Activated T-cell treated with anti-CD3 and anti-CD28 coated beads, Interleukin-2, amount 50 U/mL, for 1 hour (primary cell): ENCODE results near the gene GRAMD2B.
"Not testable (repeated sequence)": the region's sequence is repeated elsewhere in the genome, so short reads cannot be mapped to it uniquely, and the experiment has no call there.

Experiments
- DNase-seq: peaks from one replicate; pipeline ENCODE4 v3.0.0-alpha.2; 2020

GRAMD2B gene

DNA sequence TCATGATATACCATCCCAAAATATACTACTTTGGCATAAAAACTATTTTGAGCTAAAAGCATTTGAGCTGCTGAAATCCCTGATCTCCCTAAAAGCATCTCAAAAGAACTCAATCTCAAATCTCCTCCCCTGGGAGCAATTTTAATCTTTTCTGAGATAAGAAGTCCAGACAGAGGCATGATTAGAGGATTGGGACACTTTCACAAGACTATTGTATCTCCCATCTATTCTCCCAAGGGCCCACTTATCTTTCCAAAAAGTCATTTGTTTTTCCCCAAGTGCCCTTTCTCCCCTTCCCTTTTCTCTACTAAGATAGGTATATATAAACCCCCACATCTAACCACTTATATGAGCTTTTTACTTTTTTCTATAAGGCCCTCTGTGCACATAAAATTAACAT, 92.1 kb downstream of the GRAMD2B start:
- no peak for DNase-seq

DNA sequence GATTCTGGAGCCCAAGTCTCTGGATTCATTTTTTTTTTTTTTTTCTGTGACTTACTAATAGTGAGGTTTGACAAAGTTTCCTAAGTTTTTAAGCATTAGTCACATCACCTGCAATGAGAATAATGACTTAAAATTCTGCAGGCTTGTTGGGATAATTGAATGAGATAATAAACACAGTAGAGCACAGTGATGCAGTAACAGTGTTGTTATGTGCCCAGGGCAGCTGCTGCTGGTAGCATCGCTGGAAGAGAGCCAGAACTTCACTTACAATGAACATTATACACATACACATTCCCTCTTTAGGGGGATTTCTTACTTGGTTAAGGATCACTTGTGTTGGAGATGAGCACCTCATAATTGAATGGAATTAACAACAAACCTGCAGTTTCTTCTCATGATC, 92.9 kb downstream of the GRAMD2B start:
- no peak for DNase-seq

DNA sequence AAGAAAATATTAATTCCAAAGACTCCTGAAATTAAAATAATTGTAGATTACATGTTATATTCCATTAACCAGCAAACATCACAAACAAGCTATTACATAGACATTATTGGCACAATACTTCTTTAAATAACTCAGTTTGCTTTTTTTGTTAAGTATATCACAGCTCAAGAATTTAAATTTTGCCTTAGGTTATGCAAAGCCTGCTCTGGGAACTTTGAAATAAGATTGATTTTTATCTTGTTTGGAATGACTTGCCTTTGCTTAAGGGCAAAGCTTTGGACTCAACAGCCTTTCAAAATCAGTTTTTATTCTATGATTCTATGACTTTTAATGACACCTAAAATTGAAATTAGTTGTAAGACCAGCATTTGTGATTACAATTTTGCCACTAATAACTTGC, 93.6 kb downstream of the GRAMD2B start:
- no peak for DNase-seq

DNA sequence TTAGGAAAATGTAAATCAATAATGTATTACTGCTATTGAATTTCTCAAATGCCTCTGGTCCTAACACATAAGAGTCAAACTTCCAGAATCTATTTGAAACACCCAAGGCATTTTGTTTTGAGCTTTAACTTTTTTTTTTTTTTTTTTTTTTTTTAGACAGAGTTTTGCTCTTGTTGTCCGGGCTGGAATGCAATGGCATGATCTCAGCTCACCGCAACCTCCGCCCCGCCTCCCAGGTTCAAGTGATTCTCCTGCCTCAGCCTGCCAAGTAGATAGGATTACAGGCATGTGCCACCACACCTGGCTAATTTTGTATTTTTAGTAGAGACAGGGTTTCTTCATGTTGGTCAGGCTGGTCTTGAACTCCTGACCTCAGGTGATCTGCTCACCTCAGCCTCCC, 96.0 kb downstream of the GRAMD2B start:
- not testable (repeated sequence) for DNase-seq

DNA sequence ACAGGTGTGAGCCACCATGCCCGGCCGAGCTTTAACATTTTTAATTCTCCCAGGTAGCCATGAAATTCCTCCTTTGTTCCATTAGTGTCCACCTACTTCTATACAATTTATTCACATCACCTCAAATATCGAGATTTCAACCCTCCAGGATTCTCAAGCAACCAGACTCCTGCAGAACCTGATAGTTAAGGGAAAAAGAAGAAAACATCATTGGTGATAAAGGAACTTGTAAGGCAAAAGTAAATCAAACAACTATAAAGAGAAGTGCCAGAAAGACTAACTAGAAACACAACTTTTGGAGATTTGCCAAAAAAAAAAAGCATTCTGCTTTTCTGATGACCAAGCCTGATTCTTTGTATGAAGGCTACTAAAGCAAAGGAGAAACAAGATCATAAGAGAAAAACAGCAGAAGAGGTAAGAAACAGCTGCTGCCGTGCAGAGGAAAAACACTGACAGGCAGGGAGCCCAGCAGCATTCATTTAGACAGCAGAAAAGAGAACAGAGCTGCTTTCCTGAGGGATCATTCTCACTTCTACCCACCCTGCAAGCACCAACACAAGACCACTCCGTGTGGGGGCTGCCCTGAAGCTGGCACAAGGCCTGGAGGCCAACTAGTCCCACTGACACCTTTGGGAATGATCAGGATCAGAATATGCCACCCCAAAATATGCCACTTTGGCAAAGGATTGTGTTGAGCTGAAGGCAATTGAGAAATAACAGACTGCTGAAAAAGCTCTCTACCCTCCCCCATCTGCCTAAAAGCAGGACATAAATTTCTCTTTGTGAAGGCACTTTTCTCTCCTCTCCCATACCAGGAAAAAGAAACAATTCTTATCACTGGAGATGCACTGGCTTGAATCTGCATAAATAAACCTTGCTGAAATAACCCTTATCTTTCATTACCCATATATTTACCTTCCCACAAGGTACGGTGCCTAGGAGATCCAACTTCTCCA, 96.7 kb downstream of the GRAMD2B start:
- DNase-seq, result no peak

DNA sequence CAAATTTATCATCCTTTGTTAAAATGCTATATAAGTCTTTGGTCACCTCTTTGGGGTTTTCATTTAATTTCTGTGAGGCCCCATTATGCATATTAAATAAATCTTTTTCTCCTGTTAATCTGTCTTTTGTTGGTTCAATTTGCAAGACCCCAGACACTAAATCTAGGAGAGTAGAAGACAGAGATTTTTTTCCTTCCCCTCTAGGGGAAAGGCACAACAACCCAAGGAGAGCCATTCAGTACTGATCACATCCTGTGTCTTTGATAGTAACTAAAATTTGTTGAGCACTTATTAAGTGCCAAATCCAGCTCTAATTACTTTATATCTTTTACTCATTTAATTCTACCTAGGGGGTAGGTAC, 97.4 kb downstream of the GRAMD2B start:
- no peak for DNase-seq

DNA sequence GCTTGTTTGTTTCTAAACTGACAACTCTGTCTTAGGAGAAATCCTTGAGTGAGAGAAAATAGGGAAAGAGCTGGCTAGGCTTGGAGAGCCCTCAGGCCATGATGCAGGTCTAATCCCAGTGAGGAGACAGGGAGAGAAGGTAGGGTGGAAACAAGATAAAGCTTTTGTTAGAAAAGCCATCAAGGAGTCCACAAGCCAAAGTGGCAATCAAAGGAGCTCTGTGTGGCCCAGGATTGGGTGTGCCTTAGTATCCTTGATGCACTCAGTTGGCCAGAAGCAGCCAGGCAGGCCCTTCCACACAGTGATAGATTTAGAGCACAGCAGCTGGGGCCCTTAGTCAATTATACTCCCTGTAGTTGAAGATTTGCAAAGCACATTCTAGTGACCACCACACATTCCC, 97.9 kb downstream of the GRAMD2B start:
- no peak for DNase-seq

DNA sequence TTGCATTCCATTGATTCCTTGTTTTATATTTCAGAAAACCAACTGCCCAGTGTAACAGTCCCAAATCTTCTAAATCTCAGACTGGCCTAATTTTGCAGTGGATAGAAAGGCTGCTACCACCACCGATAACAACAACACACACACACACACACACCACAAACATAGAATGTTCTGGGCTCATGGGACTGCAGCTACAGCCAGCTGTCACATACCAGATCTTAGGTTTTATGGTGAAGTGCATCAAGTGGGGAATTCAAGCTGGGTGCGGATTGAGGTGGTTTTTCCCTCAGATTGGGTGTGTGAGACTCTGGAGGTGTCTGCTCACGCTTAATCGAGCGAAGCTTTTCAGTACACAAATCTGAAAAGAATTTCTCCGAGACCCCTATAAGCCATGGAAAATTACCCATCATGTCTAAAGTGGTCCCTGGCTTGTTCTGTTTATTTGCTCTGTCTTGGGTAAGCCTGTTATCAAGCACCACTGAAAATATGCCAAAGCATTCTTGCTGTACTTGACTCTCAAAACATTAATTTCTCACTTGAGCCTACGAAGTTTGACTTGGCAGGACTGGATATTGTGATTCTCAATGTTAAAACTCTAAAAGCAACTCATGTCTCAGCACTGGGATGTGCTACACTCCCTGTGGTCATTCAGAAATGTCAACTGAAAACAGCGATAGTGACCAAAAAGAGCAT, 100.8 kb downstream of the GRAMD2B start:
- DNase-seq, result no peak

DNA sequence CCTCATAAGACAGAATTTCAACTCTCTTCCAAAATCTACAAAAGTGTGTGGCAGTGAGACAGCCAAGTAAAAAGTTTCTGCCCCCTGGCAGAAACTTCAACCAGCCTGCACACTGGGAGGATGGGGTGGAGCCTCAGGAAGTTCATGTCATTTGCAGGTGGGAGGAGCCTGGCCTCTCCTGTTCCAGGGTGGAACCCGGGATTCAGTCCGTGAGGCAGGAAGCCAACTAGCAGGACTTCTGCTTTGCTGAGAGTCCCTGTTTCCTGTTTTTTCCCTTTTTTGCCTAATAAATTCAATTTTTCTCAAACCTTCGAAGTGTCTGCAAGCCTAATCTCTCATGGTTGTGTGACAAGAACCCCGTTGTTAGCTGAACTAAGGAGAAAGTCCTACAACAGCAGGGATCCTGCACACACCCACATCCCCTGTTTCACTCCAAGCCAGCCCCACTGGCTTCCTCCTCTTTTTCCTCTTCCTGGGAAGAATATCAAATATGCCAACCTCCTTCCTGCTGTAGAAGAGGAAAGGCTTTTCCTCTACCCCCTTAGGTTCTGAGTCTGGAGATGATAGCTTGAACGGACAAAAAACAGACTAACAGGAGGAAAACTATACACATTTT, 102.5 kb downstream of the GRAMD2B start:
- DNase-seq, result no peak

DNA sequence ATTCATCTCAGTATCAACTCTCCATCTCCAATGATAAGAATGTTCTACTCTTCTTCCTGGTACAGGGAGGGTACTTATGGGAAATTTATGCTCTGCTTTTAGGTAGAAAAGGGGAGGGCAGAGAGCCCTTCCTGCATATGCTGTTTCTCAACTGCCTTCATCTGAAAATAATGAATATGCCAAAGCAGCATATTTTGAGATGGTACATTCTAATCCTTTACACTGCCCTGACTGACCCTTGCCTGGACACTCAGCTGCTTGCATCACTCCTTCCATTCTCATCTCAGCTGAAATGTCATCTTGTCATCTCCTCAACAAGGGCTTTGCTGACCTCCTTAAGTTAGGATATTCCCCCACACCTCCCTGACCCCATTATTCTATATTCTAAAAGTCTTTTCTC, 103.3 kb downstream of the GRAMD2B start:
- no peak for DNase-seq

DNA sequence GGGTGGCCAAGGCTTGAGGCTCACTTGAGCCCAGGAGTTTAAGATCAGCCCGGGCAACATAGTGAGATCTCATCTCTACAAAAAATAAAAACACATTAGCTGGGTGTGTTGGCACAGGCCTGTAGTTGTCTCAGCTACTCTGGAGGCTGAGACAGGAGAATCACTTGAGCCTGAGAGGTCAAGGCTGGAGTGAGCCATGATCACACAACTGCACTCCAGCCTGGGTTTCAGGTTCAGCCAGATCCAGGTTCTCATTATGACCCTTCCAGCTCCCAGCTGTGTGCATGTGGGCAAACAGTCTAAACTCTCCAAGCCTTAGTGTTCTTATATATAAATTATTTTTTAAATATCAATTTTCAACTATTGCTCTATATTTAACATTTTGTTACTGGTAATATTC, 103.9 kb downstream of the GRAMD2B start:
- no peak for DNase-seq

DNA sequence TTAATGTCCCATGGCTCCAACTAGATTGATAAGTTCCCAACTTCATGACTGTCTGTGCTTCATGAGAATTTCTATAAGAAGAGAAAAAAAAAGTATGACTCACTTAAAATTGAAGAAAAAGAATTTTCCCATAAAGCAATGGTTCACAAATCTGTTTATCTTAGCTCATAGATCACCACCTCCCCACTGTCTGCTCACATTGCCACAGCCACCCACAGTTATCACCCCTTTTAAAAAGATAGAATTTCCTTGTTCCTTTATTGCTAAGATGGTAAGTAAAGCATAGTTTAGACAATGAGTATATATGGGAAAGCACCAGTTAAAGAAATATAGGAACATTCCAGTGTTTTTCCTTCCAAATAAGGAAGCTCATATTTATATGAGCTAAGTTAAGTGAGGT, 104.7 kb downstream of the GRAMD2B start:
- no peak for DNase-seq

DNA sequence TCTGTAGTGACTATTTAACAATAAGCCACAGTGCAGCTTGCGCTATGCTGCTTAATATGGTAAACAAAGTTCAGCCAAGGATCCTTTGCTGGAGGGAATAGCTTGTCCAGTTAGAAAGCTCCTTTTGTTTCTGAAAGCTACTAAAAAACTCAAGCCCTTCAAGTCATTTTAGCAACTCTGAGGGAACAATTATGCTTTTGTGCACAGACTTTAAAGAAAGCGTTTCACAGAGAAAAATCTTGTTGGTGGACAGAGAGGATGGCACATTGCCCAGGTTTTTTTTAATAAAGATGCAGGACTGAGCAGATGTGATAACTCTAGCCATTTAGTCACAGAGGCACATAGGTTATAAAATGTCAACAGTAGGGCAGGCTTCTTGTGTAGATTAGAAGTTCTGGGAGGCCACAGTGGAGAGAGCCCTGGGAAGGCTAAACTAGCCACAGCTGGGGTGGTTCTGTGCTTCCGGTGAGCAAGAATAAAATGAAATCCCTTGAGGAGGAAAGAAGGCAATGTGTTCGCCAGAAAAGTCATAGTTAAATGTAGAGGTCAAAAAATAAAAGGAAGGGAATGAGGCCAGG, 108.4 kb downstream of the GRAMD2B start:
- DNase-seq, result no peak

DNA sequence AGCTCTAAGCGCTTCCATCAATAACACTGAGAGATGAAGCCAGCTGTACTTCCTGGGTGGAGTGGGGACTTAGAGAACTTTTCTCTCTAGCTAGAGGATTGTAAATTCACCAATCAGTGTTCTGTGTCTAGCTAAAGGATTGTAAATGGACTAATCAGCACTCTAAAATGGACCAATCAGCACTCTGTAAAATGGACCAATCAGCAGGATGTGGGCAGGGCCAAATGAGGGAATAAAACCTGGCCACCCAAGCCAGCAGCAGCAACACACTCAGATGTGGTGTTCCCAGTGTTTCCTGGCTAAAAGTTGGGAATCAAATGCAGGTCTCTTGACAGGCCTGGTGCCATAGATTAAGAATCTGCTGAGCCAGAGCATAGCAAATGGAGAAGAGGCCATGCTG, 111.3 kb downstream of the GRAMD2B start:
- DNase-seq, result no peak

DNA sequence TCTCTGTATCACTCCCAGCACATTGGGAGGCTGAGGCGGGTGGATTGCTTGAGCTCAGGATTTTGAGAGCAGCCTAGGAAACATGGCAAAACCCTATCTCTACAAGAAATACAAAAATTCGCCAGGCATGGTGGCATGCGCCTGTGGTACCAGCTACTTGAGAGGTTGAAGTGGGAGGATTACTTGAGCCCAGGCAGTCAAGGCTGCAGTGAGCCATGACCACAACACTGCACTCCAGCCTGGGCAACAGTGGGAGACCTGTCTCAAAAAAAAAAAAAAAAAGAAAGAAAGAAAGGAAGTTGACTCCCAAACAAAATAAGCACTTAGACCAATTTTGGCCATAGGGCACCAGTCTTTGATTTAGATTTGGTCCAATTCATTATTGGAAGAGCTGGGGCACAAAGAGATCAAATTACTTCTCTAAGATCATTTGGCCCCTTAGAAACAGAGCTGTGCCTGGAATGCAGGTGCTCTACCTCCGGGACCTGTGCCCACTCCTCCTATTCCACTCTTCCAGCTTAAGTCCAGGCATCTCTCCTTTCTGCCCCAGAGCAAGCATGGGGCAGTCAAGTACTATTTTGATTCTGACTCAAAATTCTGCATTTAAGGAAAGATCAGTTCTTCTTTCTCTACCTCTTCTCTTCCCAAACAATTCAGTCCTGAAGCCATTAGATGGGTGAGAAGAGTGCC, 112.8 kb downstream of the GRAMD2B start:
- DNase-seq, result no peak

DNA sequence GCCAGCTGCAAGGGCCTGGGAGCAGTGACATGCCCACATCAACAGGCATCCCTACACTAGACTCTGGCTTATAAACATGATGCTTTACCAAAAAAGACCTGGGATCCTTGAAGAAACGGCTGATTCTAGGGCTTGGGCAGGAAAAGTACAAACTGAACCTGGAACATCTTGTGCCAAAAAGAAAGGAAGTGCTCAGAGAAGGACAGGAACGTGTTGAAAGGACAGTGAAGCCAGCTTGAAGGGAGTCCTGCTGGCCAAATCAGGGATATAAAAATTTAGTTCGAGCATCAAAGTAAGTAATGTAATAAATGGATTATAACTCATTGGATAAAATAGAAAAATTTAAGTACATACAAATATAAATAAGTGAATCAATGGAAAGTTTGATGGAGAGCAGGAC, 113.7 kb downstream of the GRAMD2B start:
- DNase-seq, result no peak

DNA sequence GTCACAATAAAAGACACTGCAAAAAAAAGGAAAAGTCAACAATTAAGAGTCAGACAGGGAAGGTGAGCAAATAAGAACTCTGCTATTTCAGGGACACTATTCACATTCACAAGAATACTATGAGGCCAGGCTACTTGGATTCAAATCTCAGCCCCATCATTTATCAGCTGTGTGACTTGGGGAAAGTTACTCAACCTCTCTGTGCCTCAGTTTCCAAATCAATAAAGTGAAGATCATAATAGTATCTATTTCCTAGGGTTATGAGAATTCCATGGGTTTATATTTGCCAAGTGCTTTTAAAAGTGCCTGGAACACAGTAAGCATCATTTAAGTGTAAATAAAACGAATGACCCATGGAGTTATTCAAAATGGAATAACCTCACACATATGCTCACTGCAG, 115.4 kb downstream of the GRAMD2B start:
- DNase-seq, result no peak

DNA sequence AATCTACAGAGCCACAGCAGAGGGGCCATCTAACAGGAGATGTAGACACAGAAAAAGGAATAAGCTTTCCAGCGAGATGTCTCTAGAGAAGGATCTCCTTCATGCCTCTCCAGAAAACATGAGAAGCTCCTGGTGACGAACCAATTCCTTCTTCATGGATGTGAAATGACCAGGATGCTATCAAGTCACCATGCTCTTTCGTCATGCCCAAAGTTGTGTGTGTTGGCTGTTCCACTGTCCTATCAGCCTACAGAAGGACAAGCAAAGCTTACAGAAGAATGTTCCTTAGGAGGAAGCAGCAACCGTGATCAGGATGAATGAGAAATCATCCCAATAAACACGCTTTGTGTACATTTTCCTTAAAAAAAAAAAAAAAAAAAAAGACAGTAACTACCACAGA, 117.4 kb downstream of the GRAMD2B start:
- DNase-seq, result no peak

DNA sequence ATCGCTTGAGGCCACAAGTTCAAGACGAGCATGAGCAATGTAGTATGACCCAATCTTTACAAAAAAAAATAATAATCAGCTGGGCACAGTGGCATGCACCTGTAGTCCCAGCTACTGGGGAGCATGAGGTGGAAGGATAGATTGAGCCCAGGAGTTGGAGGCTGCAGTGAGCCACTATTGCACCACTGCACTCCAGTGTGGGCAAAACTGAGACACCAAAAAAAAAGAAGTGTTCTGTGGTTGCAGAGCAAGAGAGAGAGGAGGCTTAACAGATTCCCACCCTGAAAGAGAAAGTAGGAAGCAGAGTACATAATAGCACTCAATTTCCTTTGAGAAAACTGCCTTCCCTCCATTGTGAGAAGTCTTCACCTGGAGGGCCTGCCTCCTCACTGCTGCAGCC, 119.2 kb downstream of the GRAMD2B start:
- DNase-seq, result no peak

DNA sequence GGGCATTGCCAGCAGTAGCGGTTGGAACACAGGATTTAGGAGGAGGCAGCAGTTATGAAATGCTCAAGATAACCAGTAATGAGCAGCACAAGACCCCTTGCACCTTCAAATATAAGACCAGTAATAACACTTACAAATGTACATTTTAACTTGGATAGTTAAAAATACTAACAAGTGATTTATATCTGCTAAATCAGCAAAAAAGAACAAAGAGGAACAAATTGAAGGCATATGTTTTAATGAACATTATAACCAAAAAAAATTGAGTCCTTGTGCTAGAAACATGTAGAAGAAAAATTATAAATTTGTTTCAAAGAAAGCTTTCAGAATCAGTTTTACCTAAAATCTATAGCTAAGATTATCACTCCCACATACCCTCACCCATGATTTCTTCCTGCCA, 119.8 kb downstream of the GRAMD2B start:
- DNase-seq, result no peak

DNA sequence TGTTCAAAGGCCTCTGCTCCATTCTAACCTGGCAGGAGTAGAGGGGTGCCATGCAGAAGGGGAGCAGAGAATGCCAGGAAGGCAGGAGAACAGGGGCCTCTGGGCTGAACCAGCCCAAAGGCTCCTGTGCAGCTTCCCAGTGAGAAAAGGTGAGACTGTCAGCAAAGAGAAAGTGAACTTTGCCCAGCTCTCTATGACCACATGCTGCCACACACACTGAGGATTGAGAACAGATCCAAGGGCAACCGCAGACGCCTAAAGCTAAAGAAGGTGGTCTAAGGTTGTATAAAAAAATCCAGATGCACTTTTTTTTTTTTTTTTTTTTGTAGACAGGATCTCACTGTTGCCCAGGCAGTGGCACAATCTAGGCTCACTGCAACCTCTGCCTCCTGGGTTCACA, 120.5 kb downstream of the GRAMD2B start:
- no peak for DNase-seq
